Measurements from ENCODE around the gene STX19. TPM values are rescaled to one million over a fixed set of nuclear protein-coding genes. Genes with fewer than 3 reads are reported as not detected.

Gene STX19
- total RNA-seq, 2 experiments from 2014 or later: not detected

GRCh38 chr3:93973131-93974126 is 55.0 kb downstream of the STX19 start, which contains the start of gene PROS1:
TSS of gene PROS1 (minus strand) at chr3:93973896. CDS start at chr3:93973749, 147 bp downstream.
- BruUV-seq (replicated peaks): no TSS peak
- no peaks in the 10 kb centered on the region for H4K20me1 ChIP-seq (ENCODE audit: insufficient read depth, low read length)
- H3K27ac ChIP-seq (ENCODE audit: low read depth, low read length, poor library complexity, severe bottlenecking): no peak within 1 kb of the TSS
- H3K4me3 ChIP-seq (ENCODE audit: low read depth, low read length, poor library complexity, severe bottlenecking): peak within 1 kb of the TSS; percentile 66
- no peaks in the 10 kb centered on the region for H3K9me2 ChIP-seq (ENCODE audit: insufficient read depth, low read length)
- peak within 1 kb of the TSS; percentile 89 for H3K4me2 ChIP-seq (ENCODE audit: low read length)
- peak within 1 kb of the TSS; percentile 100 for H2AFZ ChIP-seq (ENCODE audit: low read length)
- TF ChIP-seq EZH2phosphoT487 (IDR thresholded peaks at IDR 0.05; ENCODE audit: borderline replicate concordance, low read depth, low read length) (no peak), CTCF (conservative IDR thresholded peaks at IDR 0.05; ENCODE audit: low read length) (peak; percentile 23; the same call in 1 of the 2 replicates)
- no peaks in the 10 kb centered on the region for H3K9me3 ChIP-seq (ENCODE audit: low read length)
- CTCF ChIA-PET (ENCODE audit: unreplicated experiment): no interaction called here
- H3K79me2 ChIP-seq (ENCODE audit: insufficient read depth, low read depth, low read length): no peaks in the 10 kb centered on the region
- no peaks in the 10 kb centered on the region for H3K36me3 ChIP-seq (ENCODE audit: insufficient read depth, low read length)
- POLR2A ChIA-PET: interaction anchor here (0.8 to 1.9 kb wide), 4 partner anchors 8 to 99 kb away, joined by 3 to 5 read pairs (median 4); partner anchors contain the start of genes DHFR2 and NSUN3
- intact Hi-C loops (cut with micrococcal nuclease; ENCODE audit: unreplicated experiment): no loop called here
- H3K4me1 ChIP-seq (ENCODE audit: insufficient read depth, low read length, poor library complexity, severe bottlenecking): peaks cover 6% of the 10 kb centered on the region
- DNase-seq (ENCODE audit: low spot score): peak; percentile 58

- ChIA-PET POLR2A (interaction anchor here (1.6 kb wide), 1 partner anchor 26 kb away, joined by 3 read pairs; no protein-coding TSS in a partner anchor), CTCF (ENCODE audit: unreplicated experiment) (interaction anchor here (1.1 kb wide), 1 partner anchor 12 kb away, joined by 4 read pairs; no protein-coding TSS in a partner anchor)
- no peaks in the 10 kb centered on the region for H3K36me3 ChIP-seq (ENCODE audit: insufficient read depth, low read length)
- H3K9me3 ChIP-seq (ENCODE audit: low read length): no peaks in the 10 kb centered on the region
- TF ChIP-seq EZH2phosphoT487 (IDR thresholded peaks at IDR 0.05; ENCODE audit: borderline replicate concordance, low read depth, low read length) (no peak), CTCF (conservative IDR thresholded peaks at IDR 0.05; ENCODE audit: low read length) (no peak)
- no peak overlapping the region for H3K27ac ChIP-seq (ENCODE audit: low read depth, low read length, poor library complexity, severe bottlenecking)
- no peaks in the 10 kb centered on the region for H3K79me2 ChIP-seq (ENCODE audit: insufficient read depth, low read depth, low read length)
- no peaks in the 10 kb centered on the region for H3K9me2 ChIP-seq (ENCODE audit: insufficient read depth, low read length)
- intact Hi-C loops (cut with micrococcal nuclease; ENCODE audit: unreplicated experiment): no loop called here
- no peak for DNase-seq (ENCODE audit: low spot score)
- no TSS peak for BruUV-seq (replicated peaks)
- H2AFZ ChIP-seq (ENCODE audit: low read length): no peak overlapping the region
- H3K4me1 ChIP-seq (ENCODE audit: insufficient read depth, low read length, poor library complexity, severe bottlenecking): peaks cover 6% of the 10 kb centered on the region
- no peak overlapping the region for H3K4me3 ChIP-seq (ENCODE audit: low read depth, low read length, poor library complexity, severe bottlenecking)
- H3K4me2 ChIP-seq (ENCODE audit: low read length): no peak overlapping the region
- no peaks in the 10 kb centered on the region for H4K20me1 ChIP-seq (ENCODE audit: insufficient read depth, low read length)
These were observed 58.4 kb downstream of the STX19 start for GRCh38 chr3:93969997-93970396.

All from OCI-LY7 (cell line).